PC-9 (cell line): ENCODE measurements around the gene AKAP7. TPM values are rescaled to one million over a fixed set of nuclear protein-coding genes. Genes with fewer than 3 reads are reported as not detected.

ENCODE experiments used
- BruUV-seq: library from RNA; stranded (reverse); fragments of 400-500 nt; replicated peaks from 2 replicates; lab custom pipeline; 2021; lab: Mats Ljungman, UMichigan
- CTCF ChIA-PET: fragments of 300-600 bp; sonication (Branson Sonifier 250); formaldehyde crosslinking; loops from one replicate; lab custom pipeline; 2022; ENCODE audit warnings: antibody characterized with exemption; lab: Charles Lee
- POLR2A ChIA-PET: fragments of 300-600 bp; sonication (Branson Sonifier 250); formaldehyde crosslinking; loops from one replicate; lab custom pipeline; 2022; ENCODE audit warnings: antibody characterized with exemption; ENCODE audit not compliant: unreplicated experiment; lab: Charles Lee
- DNase-seq, 2 experiments: peaks; one replicate each; pipeline versions ENCODE4 v3.0.0 to v3.0.0-alpha.2; 2015 to 2022; ENCODE audit warnings: mixed read lengths in 1 of 2
- H2AFZ ChIP-seq: fragments of 200-600 bp; sonication (generic); 2 replicates; pipeline ENCODE4 v1.8.1; 2017; ENCODE audit warnings: antibody characterized with exemption
- H3F3A ChIP-seq: fragments of 200-600 bp; sonication (generic); 2 replicates; pipeline ENCODE4 v1.8.1; 2017; ENCODE audit warnings: antibody characterized with exemption, mild to moderate bottlenecking, low read depth; ENCODE audit not compliant: insufficient read depth
- H3K27ac ChIP-seq: fragments of 200-600 bp; sonication (generic); 2 replicates; pipeline ENCODE4 v1.6.1; 2016; ENCODE audit warnings: mixed run types
- H3K27me3 ChIP-seq: fragments of 200-600 bp; sonication (generic); 2 replicates; pipeline ENCODE4 v1.6.1; 2016; ENCODE audit warnings: low read depth, mixed run types; ENCODE audit not compliant: insufficient read depth
- H3K36me3 ChIP-seq: fragments of 200-600 bp; sonication (generic); 2 replicates; pipeline ENCODE4 v1.6.1; 2016; ENCODE audit warnings: low read depth, mixed run types
- H3K4me1 ChIP-seq: fragments of 200-600 bp; sonication (generic); replicated peaks from 2 replicates; pipeline ENCODE4 v1.6.1; 2016; ENCODE audit warnings: mixed run types; ENCODE audit not compliant: insufficient read depth
- H3K4me2 ChIP-seq: fragments of 200-600 bp; sonication (generic); 2 replicates; pipeline ENCODE4 v1.6.1; 2017; ENCODE audit warnings: mixed run types
- H3K4me3 ChIP-seq: fragments of 200-600 bp; sonication (generic); 2 replicates; pipeline ENCODE4 v1.6.1; 2016; ENCODE audit warnings: mixed run types
- H3K79me2 ChIP-seq: fragments of 200-600 bp; sonication (generic); 2 replicates; pipeline ENCODE4 v1.6.1; 2017; ENCODE audit warnings: low read depth, mixed run types
- H3K9me2 ChIP-seq: fragments of 200-600 bp; sonication (generic); 2 replicates; pipeline ENCODE4 v1.8.1; 2017; ENCODE audit warnings: mild to moderate bottlenecking; ENCODE audit not compliant: insufficient read depth
- H3K9me3 ChIP-seq: fragments of 200-600 bp; sonication (generic); 2 replicates; pipeline ENCODE4 v1.8.1; 2016; ENCODE audit warnings: low read depth; ENCODE audit not compliant: insufficient read depth
- H4K20me1 ChIP-seq: fragments of 200-600 bp; sonication (generic); 2 replicates; pipeline ENCODE4 v1.8.1; 2017; ENCODE audit not compliant: insufficient read depth
- CTCF ChIP-seq: fragments of 200-600 bp; sonication (generic); conservative IDR thresholded peaks from 2 replicates; pipeline ENCODE4 v1.6.1; 2017; ENCODE audit warnings: mixed run types, antibody characterized with exemption, mild to moderate bottlenecking, moderate library complexity
- EZH2 ChIP-seq: fragments of 200-600 bp; sonication (generic); IDR thresholded peaks from 2 replicates; pipeline ENCODE4 v1.8.0; 2017; ENCODE audit warnings: antibody characterized with exemption, low read depth
- intact Hi-C: fragments of 100-400 bp; cut with micrococcal nuclease; formaldehyde crosslinking; loops from one replicate; pipeline ENCODE4 v1.10.0; 2022; ENCODE audit not compliant: unreplicated experiment
- total RNA-seq: library from RNA; stranded (reverse); gene quantifications from 2 replicates; pipeline ENCODE4 v1.2.3, GENCODE V29; 2021

AKAP7 gene
- total RNA-seq, 1 experiment from 2014 or later = 3.8 TPM

GRCh38 chr6:131288214-131288613 is 152.9 kb downstream of the AKAP7 start:
- H2AFZ ChIP-seq = no peak overlapping the region
- H3K79me2 ChIP-seq = no peaks in the 10 kb centered on the region
- H3K4me1 ChIP-seq = 0 out of 2 replicates have a peak, but pooled peaks cover 8% of the 10 kb centered on the region
- BruUV-seq = no TSS peak
- no peak for DNase-seq
- ChIA-PET POLR2A (no interaction called here), CTCF (no interaction called here)
- no peaks in the 10 kb centered on the region for H3K27me3 ChIP-seq
- H3K9me3 ChIP-seq = no peaks in the 10 kb centered on the region
- intact Hi-C loops = no loop called here
- no peaks in the 10 kb centered on the region for H3K36me3 ChIP-seq
- H3K27ac ChIP-seq = no peak overlapping the region
- no peaks in the 10 kb centered on the region for H3K9me2 ChIP-seq
- H3F3A ChIP-seq = no peaks in the 10 kb centered on the region
- H3K4me2 ChIP-seq = no peak overlapping the region
- TF ChIP-seq CTCF = no peak
- no peak for TF ChIP-seq EZH2
- H4K20me1 ChIP-seq = no peaks in the 10 kb centered on the region
- no peak overlapping the region for H3K4me3 ChIP-seq

GRCh38 chr6:131290955-131291354 is 155.7 kb downstream of the AKAP7 start:
- Histone ChIP-seq H3K27me3 (no peaks in the 10 kb centered on the region), H3K4me1 (peaks cover 14% of the 10 kb centered on the region; the same call in 1 of the 2 replicates), H4K20me1 (no peaks in the 10 kb centered on the region), H3K27ac (no peak overlapping the region), H3K4me3 (no peak overlapping the region), H3K9me2 (no peaks in the 10 kb centered on the region), H3K4me2 (no peak overlapping the region), H3F3A (no peaks in the 10 kb centered on the region), H3K9me3 (no peaks in the 10 kb centered on the region), H2AFZ (no peak overlapping the region), H3K79me2 (no peaks in the 10 kb centered on the region), H3K36me3 (no peaks in the 10 kb centered on the region)
- intact Hi-C loops = no loop called here
- BruUV-seq = no TSS peak
- POLR2A ChIA-PET = no interaction called here
- CTCF ChIA-PET = no interaction called here
- TF ChIP-seq CTCF = no peak
- no peak for TF ChIP-seq EZH2
- no peak for DNase-seq

- H4K20me1 ChIP-seq = no peaks in the 10 kb centered on the region
- no peaks in the 10 kb centered on the region for H3K9me2 ChIP-seq
- TF ChIP-seq CTCF (no peak), EZH2 (no peak)
- no peak overlapping the region for H3K4me3 ChIP-seq
- intact Hi-C loops = no loop called here
- no peaks in the 10 kb centered on the region for H3K27me3 ChIP-seq
- no peak overlapping the region for H3K4me2 ChIP-seq
- no peaks in the 10 kb centered on the region for H3K79me2 ChIP-seq
- H3K4me1 ChIP-seq = peaks cover 14% of the 10 kb centered on the region; the same call in 1 of the 2 replicates
- no peaks in the 10 kb centered on the region for H3K36me3 ChIP-seq
- BruUV-seq = no TSS peak
- H3K27ac ChIP-seq = no peak overlapping the region
- no peaks in the 10 kb centered on the region for H3F3A ChIP-seq
- H3K9me3 ChIP-seq = no peaks in the 10 kb centered on the region
- H2AFZ ChIP-seq = no peak overlapping the region
- CTCF ChIA-PET = no interaction called here
- DNase-seq = no peak
- POLR2A ChIA-PET = no interaction called here
These were observed 157.1 kb downstream of the AKAP7 start for GRCh38 chr6:131292145-131292938.
